Amniotic epithelial cell (primary cell): ENCODE results near the gene ZNF711.
"Not testable (repeated sequence)": the region's sequence is repeated elsewhere in the genome, so short reads cannot be mapped to it uniquely, and the experiment has no call there.

ENCODE experiments used
- DNase-seq: peaks from one replicate; pipeline ENCODE4 v3.0.0-alpha.2; 2010; ENCODE audit warnings: low read depth

The ZNF711 gene

GRCh38 chrX:85243761-85244449, at the start of gene ZNF711, which contains the start of gene SATL1:
Gene ZNF711, plus strand, starts transcription at chrX:85243991. Its CDS starts 3,582 bp downstream, at chrX:85247573.
Gene SATL1, minus strand, starts transcription at chrX:85243779. Its CDS starts 134,811 bp downstream, at chrX:85108968.
- DNase-seq: peak; percentile 25

GRCh38 chrX:85196319-85196718, 47.5 kb upstream of the ZNF711 start:
- DNase-seq: no peak

- no peak for DNase-seq
These were observed 40.3 kb upstream of the ZNF711 start for GRCh38 chrX:85203461-85203970.

- DNase-seq: no peak
These were observed 29.8 kb upstream of the ZNF711 start for GRCh38 chrX:85213792-85214530.

- DNase-seq: no peak
These were observed 27.8 kb upstream of the ZNF711 start for GRCh38 chrX:85215946-85216345.

GRCh38 chrX:85221361-85221760, 22.4 kb upstream of the ZNF711 start:
- no peak for DNase-seq

- peak; percentile 0 for DNase-seq
These were observed 20.4 kb upstream of the ZNF711 start for GRCh38 chrX:85223359-85223758.

GRCh38 chrX:85243155-85243554, 636 bp upstream of the ZNF711 start:
- peak; percentile 1 for DNase-seq

GRCh38 chrX:85244450-85245211, 840 bp downstream of the ZNF711 start:
- DNase-seq: peak; percentile 6

GRCh38 chrX:85285286-85285685, 41.5 kb downstream of the ZNF711 start:
- DNase-seq: not testable (repeated sequence)

GRCh38 chrX:85288992-85289723, 45.4 kb downstream of the ZNF711 start:
- no peak for DNase-seq

GRCh38 chrX:85303544-85303943, 59.8 kb downstream of the ZNF711 start:
- DNase-seq: no peak

- DNase-seq: no peak
These were observed 65.9 kb downstream of the ZNF711 start for GRCh38 chrX:85309717-85310116.

GRCh38 chrX:85311348-85311747, 67.6 kb downstream of the ZNF711 start:
- DNase-seq: not testable (repeated sequence)
